SK-N-SH (cell line): Measurements from ENCODE around the gene SMCO4.

Experiments
- CHD2 ChIP-seq: fragments of 150-350 bp; IDR thresholded peaks from 2 replicates; pipeline ENCODE4 v1.6.1; 2018; ENCODE audit warnings: low read length; ENCODE audit not compliant: partially characterized antibody
- ELF1 ChIP-seq: IDR thresholded peaks from 2 replicates; pipeline ENCODE4 v1.4.0; 2012
- FOXJ3 ChIP-seq: sonication (generic); formaldehyde crosslinking; IDR thresholded peaks from 2 replicates; pipeline ENCODE4 v1.5.1; 2020; ENCODE audit warnings: mild to moderate bottlenecking, missing genetic modification reagents
- GABPA ChIP-seq: IDR thresholded peaks from 2 replicates; pipeline ENCODE4 v1.4.0; 2012; ENCODE audit warnings: low read depth, mild to moderate bottlenecking
- JUND ChIP-seq: IDR thresholded peaks from 2 replicates; pipeline ENCODE4 v1.4.0; 2012
- NRF1 ChIP-seq: IDR thresholded peaks from 2 replicates; pipeline ENCODE4 v1.6.1; 2012; ENCODE audit warnings: low read depth, mild to moderate bottlenecking, low read length
- POLR2AphosphoS5 ChIP-seq: IDR thresholded peaks from 2 replicates; pipeline ENCODE4 v1.6.1; 2012; ENCODE audit warnings: low read depth, low read length
- RAD21 ChIP-seq: IDR thresholded peaks from 2 replicates; pipeline ENCODE4 v1.6.1; 2012; ENCODE audit warnings: mild to moderate bottlenecking, low read length
- RCOR1 ChIP-seq: fragments of 150-350 bp; IDR thresholded peaks from 2 replicates; pipeline ENCODE4 v1.6.1; 2017; ENCODE audit warnings: antibody characterized with exemption, low read length
- RXRA ChIP-seq: IDR thresholded peaks from 2 replicates; pipeline ENCODE4 v1.4.0; 2012; ENCODE audit warnings: low read depth, mild to moderate bottlenecking, borderline replicate concordance
- YY1 ChIP-seq: IDR thresholded peaks from 2 replicates; pipeline ENCODE4 v1.4.0; 2012; ENCODE audit warnings: low read depth, mild to moderate bottlenecking
- TF ChIP-seq, protein P1 (sequence below): fragments of 200-600 bp; sonication (generic); IDR thresholded peaks from 2 replicates; pipeline ENCODE4 v1.6.1; 2017; ENCODE audit warnings: antibody characterized with exemption, mild to moderate bottlenecking, moderate library complexity
- TF ChIP-seq, protein P2 (sequence below): IDR thresholded peaks from 2 replicates; pipeline ENCODE4 v1.6.1; 2012; ENCODE audit warnings: mild to moderate bottlenecking, low read depth, low read length, moderate library complexity

DNA sequence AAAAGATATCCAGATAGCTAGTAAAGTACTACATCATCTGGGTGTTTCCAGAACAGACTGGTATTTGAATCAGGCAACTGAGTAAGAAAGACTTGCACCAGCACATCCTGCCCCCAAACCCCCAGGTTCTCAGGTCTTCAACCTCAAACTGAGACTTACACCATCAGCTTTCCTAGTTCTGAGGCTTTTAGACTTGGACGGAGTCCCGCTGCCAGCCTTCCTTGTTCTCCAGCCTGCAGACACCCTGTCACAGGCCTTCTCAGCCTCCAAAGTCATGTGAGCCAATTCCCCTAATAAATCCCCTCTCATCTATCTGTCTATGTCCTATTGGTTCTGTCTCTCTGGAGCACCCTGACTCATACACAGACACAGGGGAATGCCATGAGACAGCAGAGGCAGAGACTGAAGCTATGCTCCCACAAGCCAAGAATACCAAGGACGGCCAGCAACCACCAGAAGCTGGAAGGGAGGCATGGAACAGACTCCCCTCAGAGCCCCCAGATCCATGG is 10.9 kb downstream of the SMCO4 start:
- TF ChIP-seq CHD2 = no peak
- TF ChIP-seq, protein P1, sequence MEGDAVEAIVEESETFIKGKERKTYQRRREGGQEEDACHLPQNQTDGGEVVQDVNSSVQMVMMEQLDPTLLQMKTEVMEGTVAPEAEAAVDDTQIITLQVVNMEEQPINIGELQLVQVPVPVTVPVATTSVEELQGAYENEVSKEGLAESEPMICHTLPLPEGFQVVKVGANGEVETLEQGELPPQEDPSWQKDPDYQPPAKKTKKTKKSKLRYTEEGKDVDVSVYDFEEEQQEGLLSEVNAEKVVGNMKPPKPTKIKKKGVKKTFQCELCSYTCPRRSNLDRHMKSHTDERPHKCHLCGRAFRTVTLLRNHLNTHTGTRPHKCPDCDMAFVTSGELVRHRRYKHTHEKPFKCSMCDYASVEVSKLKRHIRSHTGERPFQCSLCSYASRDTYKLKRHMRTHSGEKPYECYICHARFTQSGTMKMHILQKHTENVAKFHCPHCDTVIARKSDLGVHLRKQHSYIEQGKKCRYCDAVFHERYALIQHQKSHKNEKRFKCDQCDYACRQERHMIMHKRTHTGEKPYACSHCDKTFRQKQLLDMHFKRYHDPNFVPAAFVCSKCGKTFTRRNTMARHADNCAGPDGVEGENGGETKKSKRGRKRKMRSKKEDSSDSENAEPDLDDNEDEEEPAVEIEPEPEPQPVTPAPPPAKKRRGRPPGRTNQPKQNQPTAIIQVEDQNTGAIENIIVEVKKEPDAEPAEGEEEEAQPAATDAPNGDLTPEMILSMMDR = no peak
- TF ChIP-seq POLR2AphosphoS5 = no peak
- no peak for TF ChIP-seq JUND
- TF ChIP-seq NRF1 = no peak
- TF ChIP-seq RXRA = no peak
- no peak for TF ChIP-seq RAD21
- no peak for TF ChIP-seq YY1
- TF ChIP-seq ELF1 = no peak
- TF ChIP-seq, protein P2, sequence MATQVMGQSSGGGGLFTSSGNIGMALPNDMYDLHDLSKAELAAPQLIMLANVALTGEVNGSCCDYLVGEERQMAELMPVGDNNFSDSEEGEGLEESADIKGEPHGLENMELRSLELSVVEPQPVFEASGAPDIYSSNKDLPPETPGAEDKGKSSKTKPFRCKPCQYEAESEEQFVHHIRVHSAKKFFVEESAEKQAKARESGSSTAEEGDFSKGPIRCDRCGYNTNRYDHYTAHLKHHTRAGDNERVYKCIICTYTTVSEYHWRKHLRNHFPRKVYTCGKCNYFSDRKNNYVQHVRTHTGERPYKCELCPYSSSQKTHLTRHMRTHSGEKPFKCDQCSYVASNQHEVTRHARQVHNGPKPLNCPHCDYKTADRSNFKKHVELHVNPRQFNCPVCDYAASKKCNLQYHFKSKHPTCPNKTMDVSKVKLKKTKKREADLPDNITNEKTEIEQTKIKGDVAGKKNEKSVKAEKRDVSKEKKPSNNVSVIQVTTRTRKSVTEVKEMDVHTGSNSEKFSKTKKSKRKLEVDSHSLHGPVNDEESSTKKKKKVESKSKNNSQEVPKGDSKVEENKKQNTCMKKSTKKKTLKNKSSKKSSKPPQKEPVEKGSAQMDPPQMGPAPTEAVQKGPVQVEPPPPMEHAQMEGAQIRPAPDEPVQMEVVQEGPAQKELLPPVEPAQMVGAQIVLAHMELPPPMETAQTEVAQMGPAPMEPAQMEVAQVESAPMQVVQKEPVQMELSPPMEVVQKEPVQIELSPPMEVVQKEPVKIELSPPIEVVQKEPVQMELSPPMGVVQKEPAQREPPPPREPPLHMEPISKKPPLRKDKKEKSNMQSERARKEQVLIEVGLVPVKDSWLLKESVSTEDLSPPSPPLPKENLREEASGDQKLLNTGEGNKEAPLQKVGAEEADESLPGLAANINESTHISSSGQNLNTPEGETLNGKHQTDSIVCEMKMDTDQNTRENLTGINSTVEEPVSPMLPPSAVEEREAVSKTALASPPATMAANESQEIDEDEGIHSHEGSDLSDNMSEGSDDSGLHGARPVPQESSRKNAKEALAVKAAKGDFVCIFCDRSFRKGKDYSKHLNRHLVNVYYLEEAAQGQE = no peak
- TF ChIP-seq RCOR1 = no peak
- TF ChIP-seq FOXJ3 (CRISPR knock-in tag) = no peak
- no peak for TF ChIP-seq GABPA
